Activated B cell treated with CpG ODN at 0.5 μM for 24 hours (primary cell): ENCODE measurements around the gene C1QA. TPM values are rescaled to one million over a fixed set of nuclear protein-coding genes. Genes with fewer than 3 reads are reported as not detected.
A peak's percentile ranks its signal among the peaks of the same experiment; 100 is the strongest.

Experiments
- ATAC-seq: fragments of 200-7000 bp; cut with Tn5 transposase; one replicate; pipeline ENCODE4 v1.10.0; 2021; ENCODE audit warnings: low read depth, mild to moderate bottlenecking, moderate library complexity
- CTCF ChIA-PET: fragments of 350-600 bp; sonication (Branson Sonifier 250); formaldehyde crosslinking; loops from one replicate; lab custom pipeline; 2021; ENCODE audit warnings: antibody characterized with exemption; lab: Charles Lee
- POLR2A ChIA-PET: fragments of 350-600 bp; sonication (Branson Sonifier 250); formaldehyde crosslinking; loops from one replicate; lab custom pipeline; 2021; ENCODE audit warnings: antibody characterized with exemption; lab: Charles Lee
- DNase-seq: peaks from one replicate; pipeline ENCODE4 v3.0.0; 2022
- H3K27ac Mint-ChIP-seq: one replicate; pipeline ENCODE4 v1.8.0; 2020; ENCODE audit warnings: mixed read lengths
- H3K27me3 Mint-ChIP-seq: one replicate; pipeline ENCODE4 v1.8.0; 2021; ENCODE audit warnings: mixed read lengths
- H3K36me3 Mint-ChIP-seq: one replicate; pipeline ENCODE4 v1.8.0; 2021; ENCODE audit warnings: low read depth, mixed read lengths
- H3K4me1 Mint-ChIP-seq: one replicate; pipeline ENCODE4 v1.8.0; 2021; ENCODE audit warnings: mixed read lengths
- H3K4me3 Mint-ChIP-seq: one replicate; pipeline ENCODE4 v1.8.0; 2020; ENCODE audit warnings: mild to moderate bottlenecking, mixed read lengths
- H3K9me3 Mint-ChIP-seq: one replicate; pipeline ENCODE4 v1.8.0; 2020; ENCODE audit warnings: mixed read lengths
- intact Hi-C: fragments of 100-400 bp; cut with micrococcal nuclease; formaldehyde crosslinking; loops from one replicate; pipeline ENCODE4 v1.15.1; 2024
- total RNA-seq: library from RNA; stranded (reverse); gene quantifications from 2 replicates; pipeline ENCODE4 v1.2.3, GENCODE V29; 2022
- TF ChIP-seq, protein P1 (sequence below): fragments of 200-600 bp; IDR thresholded peaks from one replicate; pipeline ENCODE4 v1.8.0; 2022; ENCODE audit warnings: antibody characterized with exemption, mild to moderate bottlenecking

Gene C1QA
- total RNA-seq, 1 donor from 2014 or later: not detected

DNA sequence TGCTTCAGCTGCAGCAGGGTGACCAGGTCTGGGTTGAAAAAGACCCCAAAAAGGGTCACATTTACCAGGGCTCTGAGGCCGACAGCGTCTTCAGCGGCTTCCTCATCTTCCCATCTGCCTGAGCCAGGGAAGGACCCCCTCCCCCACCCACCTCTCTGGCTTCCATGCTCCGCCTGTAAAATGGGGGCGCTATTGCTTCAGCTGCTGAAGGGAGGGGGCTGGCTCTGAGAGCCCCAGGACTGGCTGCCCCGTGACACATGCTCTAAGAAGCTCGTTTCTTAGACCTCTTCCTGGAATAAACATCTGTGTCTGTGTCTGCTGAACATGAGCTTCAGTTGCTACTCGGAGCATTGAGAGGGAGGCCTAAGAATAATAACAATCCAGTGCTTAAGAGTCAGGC lies 2.9 kb downstream of the C1QA start:
- Mint-ChIP-seq H3K9me3 (no peaks in the 10 kb centered on the region), H3K4me3 (no peak overlapping the region), H3K36me3 (no peaks in the 10 kb centered on the region), H3K4me1 (no peaks in the 10 kb centered on the region), H3K27ac (no peak overlapping the region), H3K27me3 (peaks cover 11% of the 10 kb centered on the region)
- ChIA-PET POLR2A (no interaction called here), CTCF (interaction anchor here (1.6 kb wide), 1 partner anchor 508 kb away, joined by 3 read pairs; no protein-coding TSS in a partner anchor)
- DNase-seq: no peak
- intact Hi-C loops: no loop called here
- TF ChIP-seq, protein P1, sequence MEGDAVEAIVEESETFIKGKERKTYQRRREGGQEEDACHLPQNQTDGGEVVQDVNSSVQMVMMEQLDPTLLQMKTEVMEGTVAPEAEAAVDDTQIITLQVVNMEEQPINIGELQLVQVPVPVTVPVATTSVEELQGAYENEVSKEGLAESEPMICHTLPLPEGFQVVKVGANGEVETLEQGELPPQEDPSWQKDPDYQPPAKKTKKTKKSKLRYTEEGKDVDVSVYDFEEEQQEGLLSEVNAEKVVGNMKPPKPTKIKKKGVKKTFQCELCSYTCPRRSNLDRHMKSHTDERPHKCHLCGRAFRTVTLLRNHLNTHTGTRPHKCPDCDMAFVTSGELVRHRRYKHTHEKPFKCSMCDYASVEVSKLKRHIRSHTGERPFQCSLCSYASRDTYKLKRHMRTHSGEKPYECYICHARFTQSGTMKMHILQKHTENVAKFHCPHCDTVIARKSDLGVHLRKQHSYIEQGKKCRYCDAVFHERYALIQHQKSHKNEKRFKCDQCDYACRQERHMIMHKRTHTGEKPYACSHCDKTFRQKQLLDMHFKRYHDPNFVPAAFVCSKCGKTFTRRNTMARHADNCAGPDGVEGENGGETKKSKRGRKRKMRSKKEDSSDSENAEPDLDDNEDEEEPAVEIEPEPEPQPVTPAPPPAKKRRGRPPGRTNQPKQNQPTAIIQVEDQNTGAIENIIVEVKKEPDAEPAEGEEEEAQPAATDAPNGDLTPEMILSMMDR: no peak
- no peak for ATAC-seq

DNA sequence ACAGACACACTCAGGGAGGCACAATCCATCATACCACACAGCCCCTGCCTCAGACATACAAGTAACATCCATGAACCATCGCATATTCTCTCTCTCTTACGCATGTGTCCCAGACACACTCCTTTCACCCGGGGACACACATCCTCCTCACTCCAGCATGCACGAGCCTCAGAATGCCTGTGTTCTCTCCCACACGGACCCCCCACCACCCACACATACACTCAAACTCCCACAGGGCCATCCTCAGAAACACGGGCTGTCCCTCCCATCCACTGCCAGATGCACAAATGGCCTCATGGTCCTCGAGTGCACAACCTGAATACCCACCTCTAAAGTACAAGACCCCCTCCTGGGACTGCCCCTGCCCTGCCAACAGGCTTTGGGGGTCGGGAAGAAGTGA lies 4.8 kb downstream of the C1QA start:
- ATAC-seq (no peak), DNase-seq (no peak)
- CTCF ChIA-PET: interaction anchor here (0.7 to 1.4 kb wide), 7 partner anchors 209 to 549 kb away, joined by 3 to 4 read pairs (median 3); no protein-coding TSS in a partner anchor
- Mint-ChIP-seq H3K4me1 (no peaks in the 10 kb centered on the region), H3K27ac (no peak overlapping the region), H3K4me3 (no peak overlapping the region), H3K36me3 (no peaks in the 10 kb centered on the region), H3K27me3 (peaks cover 15% of the 10 kb centered on the region), H3K9me3 (no peaks in the 10 kb centered on the region)
- POLR2A ChIA-PET: no interaction called here
- intact Hi-C loops: loop anchor here (5.0 kb wide), 1 partner anchor 549 kb away; no protein-coding TSS in a partner anchor
- TF ChIP-seq, protein P1: no peak

DNA sequence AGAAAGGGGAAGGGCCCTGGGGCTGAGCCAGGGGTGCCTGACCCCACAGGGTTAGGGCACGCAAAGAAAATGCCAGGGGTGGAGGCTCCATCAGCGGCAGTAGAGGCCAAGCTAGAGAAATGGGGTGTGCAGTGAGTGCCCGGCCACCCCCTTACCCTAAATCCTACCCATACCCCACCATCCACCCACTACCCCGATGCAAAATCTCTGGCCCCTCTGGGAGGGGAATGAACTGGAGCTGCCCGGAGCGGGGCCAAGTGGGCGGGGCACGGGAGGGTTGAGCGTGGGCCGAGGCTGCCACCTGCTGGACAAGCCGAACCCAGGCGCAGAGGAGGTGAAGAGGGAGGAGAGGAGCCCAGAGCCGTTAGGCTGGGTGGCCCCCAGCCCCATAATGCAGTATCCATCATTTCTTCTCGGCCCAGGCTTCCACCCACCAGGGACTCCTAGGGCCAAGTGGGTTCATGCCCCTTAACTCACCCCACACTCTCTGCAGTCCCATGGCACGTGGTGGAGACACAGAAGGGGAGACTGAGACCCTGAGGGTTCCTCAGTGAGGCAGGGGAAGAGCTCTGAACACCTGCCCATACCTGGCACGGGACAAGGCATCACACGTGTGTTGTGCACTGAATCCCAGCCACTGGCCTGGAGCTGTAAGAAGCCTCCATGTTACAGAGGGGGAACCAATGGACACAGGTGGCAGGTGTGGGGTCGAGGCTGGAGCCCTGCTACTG lies 5.6 kb downstream of the C1QA start:
- ATAC-seq (peak; percentile 93), DNase-seq (peak; percentile 67)
- H3K4me1 Mint-ChIP-seq: no peaks in the 10 kb centered on the region
- H3K36me3 Mint-ChIP-seq: no peaks in the 10 kb centered on the region
- H3K27me3 Mint-ChIP-seq: peaks cover 16% of the 10 kb centered on the region
- ChIA-PET CTCF (interaction anchor here (1.0 to 1.4 kb wide), 7 partner anchors 210 to 549 kb away, joined by 3 to 4 read pairs (median 3); no protein-coding TSS in a partner anchor), POLR2A (interaction anchor here (0.5 kb wide), 1 partner anchor 587 kb away, joined by 6 read pairs; no protein-coding TSS in a partner anchor)
- intact Hi-C loops: loop anchor here (1.0 to 5.0 kb wide), 2 partner anchors 537 to 550 kb away; no protein-coding TSS in a partner anchor
- H3K4me3 Mint-ChIP-seq: no peak overlapping the region
- no peak overlapping the region for H3K27ac Mint-ChIP-seq
- H3K9me3 Mint-ChIP-seq: no peaks in the 10 kb centered on the region
- TF ChIP-seq, protein P1: peak; percentile 28

DNA sequence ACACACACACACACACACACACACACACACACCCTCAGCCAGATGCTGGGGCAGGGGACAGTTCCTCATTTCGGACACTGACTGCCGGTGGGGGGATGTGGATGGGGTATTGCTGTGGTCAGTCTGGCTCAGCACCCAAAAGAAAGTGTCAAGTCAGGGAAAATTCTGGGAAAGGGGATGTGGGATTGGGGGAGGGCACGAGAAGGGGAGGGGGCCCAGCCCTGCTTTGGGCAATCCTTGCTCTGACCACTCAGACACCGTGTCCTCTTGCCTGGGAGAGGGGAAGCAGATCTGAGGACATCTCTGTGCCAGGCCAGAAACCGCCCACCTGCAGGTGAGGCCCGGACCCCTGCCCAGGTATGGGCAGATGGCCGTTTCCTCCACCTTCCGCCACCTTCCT lies 7.0 kb downstream of the C1QA start, which contains the start of gene C1QC:
Gene C1QC, plus strand, starts transcription at position 253 of the 400 bp plus-strand sequence. CDS start 391 bp downstream, outside the sequence.
- DNase-seq (no peak), ATAC-seq (no peak)
- no peaks in the 10 kb centered on the region for H3K36me3 Mint-ChIP-seq
- intact Hi-C loops: loop anchor here (5.0 kb wide), 1 partner anchor 551 kb away; no protein-coding TSS in a partner anchor
- TF ChIP-seq, protein P1: no peak
- ChIA-PET CTCF (no interaction called here), POLR2A (no interaction called here)
- H3K9me3 Mint-ChIP-seq: no peaks in the 10 kb centered on the region
- no peak within 1 kb of the TSS for H3K27ac Mint-ChIP-seq
- H3K4me1 Mint-ChIP-seq: no peaks in the 10 kb centered on the region
- H3K27me3 Mint-ChIP-seq: peaks cover 14% of the 10 kb centered on the region
- H3K4me3 Mint-ChIP-seq: no peak within 1 kb of the TSS

DNA sequence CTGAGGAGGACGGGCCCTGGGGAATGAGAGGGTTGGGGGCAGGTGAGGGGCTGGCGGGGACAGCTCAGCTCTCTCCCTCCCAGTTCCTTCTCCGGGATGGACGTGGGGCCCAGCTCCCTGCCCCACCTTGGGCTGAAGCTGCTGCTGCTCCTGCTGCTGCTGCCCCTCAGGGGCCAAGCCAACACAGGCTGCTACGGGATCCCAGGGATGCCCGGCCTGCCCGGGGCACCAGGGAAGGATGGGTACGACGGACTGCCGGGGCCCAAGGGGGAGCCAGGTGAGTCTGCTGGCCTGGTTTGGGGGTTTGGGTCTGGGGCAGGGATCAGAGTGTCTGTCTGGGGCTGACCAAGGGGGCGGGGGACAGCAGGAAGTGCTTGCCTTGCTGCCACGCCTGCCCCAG lies 7.5 kb downstream of the C1QA start:
- Mint-ChIP-seq H3K27ac (no peak overlapping the region), H3K4me3 (no peak overlapping the region), H3K4me1 (no peaks in the 10 kb centered on the region), H3K27me3 (peaks cover 14% of the 10 kb centered on the region), H3K9me3 (no peaks in the 10 kb centered on the region), H3K36me3 (no peaks in the 10 kb centered on the region)
- ChIA-PET POLR2A (no interaction called here), CTCF (no interaction called here)
- TF ChIP-seq, protein P1: no peak
- no peak for ATAC-seq
- intact Hi-C loops: loop anchor here (5.0 kb wide), 1 partner anchor 552 kb away; no protein-coding TSS in a partner anchor
- DNase-seq: no peak
